GM18873 (cell line): ENCODE results near the gene PPP4R2.

Experiments
- ATAC-seq: cut with Tn5 transposase; IDR thresholded peaks from one replicate; pipeline ENCODE4 v1.9.1; 2021; ENCODE audit warnings: mild to moderate bottlenecking, moderate library complexity, moderate number of reproducible peaks; ENCODE audit not compliant: unreplicated experiment, low FRiP score

Gene PPP4R2, protein sequence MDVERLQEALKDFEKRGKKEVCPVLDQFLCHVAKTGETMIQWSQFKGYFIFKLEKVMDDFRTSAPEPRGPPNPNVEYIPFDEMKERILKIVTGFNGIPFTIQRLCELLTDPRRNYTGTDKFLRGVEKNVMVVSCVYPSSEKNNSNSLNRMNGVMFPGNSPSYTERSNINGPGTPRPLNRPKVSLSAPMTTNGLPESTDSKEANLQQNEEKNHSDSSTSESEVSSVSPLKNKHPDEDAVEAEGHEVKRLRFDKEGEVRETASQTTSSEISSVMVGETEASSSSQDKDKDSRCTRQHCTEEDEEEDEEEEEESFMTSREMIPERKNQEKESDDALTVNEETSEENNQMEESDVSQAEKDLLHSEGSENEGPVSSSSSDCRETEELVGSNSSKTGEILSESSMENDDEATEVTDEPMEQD

GRCh38 chr3:72996473-72997333, at the start of gene PPP4R2:
Gene PPP4R2, plus strand, starts transcription at chr3:72996811. Its CDS starts 227 bp downstream, at chr3:72997038.
- ATAC-seq: peak; percentile 80

- no peak for ATAC-seq
Measured at GRCh38 chr3:72947715-72948490, 48.7 kb upstream of the PPP4R2 start.

GRCh38 chr3:72949016-72949415, 47.6 kb upstream of the PPP4R2 start:
- ATAC-seq: no peak

GRCh38 chr3:72950372-72950771, 46.2 kb upstream of the PPP4R2 start:
- ATAC-seq: no peak

GRCh38 chr3:72950801-72951200, 45.8 kb upstream of the PPP4R2 start:
- ATAC-seq: no peak

DNA sequence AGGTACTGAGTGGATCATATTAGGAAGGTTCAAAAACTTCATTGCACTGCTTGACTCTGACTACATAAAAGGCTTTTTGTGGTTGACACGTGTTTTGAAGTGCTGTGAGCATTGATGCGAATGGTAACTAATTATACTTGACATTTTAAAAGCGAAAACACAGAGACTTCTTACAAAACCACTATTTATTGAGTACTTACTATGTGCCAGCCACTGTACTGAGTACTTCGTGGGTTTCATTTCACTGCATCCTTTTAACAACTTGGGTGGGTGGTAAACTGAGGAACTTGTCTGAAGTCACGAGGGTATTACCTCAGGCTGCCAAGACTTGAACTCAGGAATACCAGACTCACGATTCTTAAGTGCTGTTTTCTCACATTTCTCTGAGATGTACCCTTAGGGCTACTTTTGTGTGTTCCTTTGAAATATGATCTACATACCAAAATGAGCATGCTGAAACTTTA, 45.3 kb upstream of the PPP4R2 start:
- no peak for ATAC-seq

- ATAC-seq: no peak
Measured at GRCh38 chr3:72953325-72953956, 43.2 kb upstream of the PPP4R2 start.

DNA sequence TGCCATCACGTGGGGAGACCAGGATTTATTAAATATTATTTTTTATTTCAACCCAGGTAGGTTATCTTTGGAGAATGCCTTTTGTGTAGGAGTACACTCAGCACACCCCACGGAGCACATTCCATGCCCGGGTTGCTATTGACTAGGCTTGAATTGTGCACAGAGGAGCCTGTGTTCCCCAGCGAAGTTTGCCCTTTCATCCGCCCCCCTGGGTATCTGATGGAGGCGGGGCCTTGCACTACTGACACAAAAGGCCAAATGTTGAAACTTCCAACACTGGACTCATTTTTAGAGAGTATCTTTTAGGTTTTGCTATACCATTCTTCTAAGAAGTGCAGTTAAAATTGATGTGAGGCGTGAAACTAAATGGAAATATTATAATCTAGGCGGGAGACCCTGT, 39.3 kb upstream of the PPP4R2 start:
- ATAC-seq: no peak

GRCh38 chr3:72959336-72959735, 37.3 kb upstream of the PPP4R2 start:
- no peak for ATAC-seq

DNA sequence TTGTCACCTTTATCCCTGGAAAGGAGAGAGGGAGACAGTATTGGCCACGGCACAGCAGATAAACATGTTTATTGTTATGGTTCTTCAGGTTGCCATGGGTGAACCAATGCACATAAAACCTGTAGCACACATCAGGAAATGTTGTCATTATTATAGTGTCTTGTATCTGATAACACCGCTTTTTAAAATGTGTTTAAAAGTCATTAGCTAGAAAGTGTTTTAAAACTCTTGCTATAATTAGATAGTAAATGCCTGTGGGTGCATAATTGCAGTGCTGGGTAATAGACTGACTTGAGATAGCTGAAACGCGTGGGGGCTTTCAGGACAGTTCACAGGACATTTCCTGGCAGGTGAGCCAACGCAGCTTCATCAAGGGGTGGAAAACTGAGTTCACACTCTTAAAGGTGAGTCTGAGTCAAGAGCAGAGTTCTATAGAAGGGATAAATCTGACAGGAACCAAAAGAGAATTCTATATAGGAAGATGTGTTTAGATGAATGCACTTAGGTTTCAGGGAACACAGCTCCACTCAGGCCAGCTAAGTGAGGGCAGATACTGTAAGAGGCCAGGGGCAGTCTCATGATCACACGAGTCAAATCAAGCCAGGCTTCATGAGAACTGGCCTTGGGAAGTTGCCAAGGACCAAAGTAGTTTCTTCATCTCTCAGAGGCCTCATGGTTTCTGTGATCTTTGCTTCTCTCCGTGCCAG, 35.6 kb upstream of the PPP4R2 start:
- no peak for ATAC-seq

DNA sequence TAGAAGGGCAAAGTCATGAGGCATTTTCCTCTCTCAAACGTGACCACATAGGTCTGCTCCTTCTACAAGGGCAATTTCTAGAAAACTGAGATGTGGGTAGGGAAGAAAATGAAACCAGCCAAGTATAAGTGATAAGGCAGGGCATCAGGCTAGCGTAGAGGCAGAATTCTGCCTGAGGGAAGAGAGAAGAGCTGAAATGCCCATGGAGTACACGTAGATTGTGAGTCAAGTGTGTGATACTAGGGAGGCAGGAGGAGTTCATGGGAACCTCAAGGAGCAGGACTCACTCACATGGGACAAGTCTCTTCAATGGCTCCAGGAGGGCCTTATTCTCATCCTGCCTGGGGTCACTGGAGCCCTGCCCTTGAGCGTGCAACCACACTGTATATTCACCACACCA, 34.9 kb upstream of the PPP4R2 start:
- ATAC-seq: no peak

GRCh38 chr3:72962317-72962716, 34.3 kb upstream of the PPP4R2 start:
- no peak for ATAC-seq

DNA sequence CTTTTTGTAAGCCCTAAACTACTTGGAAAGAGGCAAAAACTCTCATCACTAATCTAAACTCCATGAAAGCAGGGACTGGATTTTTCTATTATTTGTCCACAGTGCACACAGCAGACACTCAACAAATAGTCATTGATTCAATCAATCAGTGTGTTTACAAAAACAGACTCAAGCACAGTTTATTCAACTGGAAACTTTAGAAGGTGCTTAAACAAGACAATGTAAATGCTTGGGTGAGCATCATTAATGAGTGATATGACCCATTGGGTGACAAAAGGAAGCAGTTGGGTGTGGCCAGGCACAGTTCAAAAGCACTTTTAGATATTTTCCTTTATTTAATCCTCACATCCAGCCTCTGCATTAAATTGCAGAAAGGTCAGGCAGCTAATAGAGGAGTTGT, 32.0 kb upstream of the PPP4R2 start:
- no peak for ATAC-seq

GRCh38 chr3:72968266-72968664, 28.3 kb upstream of the PPP4R2 start:
- ATAC-seq: no peak

GRCh38 chr3:72969766-72970165, 26.8 kb upstream of the PPP4R2 start:
- ATAC-seq: no peak

- no peak for ATAC-seq
Measured at GRCh38 chr3:72970942-72971341, 25.7 kb upstream of the PPP4R2 start.

GRCh38 chr3:72972706-72973030, 23.9 kb upstream of the PPP4R2 start:
- ATAC-seq: no peak

DNA sequence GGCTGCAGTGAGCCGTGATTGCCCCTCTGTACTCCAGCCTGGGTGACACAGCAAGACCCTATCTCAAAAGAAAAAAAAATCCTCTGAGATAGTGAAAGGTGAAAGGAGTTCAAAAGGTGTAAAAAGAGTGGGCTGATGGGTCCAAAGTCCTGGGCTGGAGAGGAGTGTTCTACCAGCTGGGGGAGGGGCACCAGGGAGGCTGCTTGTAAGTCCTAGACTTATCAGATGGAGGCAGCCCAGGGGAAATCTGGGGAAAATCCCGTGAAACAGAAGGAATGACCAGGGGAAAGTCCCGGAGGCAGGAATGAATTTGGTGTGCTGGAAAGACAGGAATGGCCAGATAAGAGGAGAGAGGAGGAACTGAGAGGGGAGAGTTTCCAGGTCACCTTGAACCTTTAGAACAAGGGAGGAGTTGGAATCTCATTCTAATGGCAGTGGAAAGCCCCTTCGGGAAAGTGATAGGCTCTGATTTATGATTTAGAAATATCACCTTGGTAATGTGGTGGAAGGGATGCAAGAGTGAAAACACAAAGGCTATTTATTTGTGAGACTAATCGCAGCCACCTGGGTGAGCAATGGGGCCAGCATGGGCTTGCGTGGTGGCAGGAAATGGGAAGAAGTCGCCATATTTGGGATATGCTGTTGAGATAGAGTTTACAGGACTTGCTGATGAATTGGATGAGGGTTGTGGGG, 23.4 kb upstream of the PPP4R2 start:
- ATAC-seq: no peak

- no peak for ATAC-seq
Measured at GRCh38 chr3:72973786-72974185, 22.8 kb upstream of the PPP4R2 start.
